ENCODE results near the gene MEN1. TPM values are rescaled to one million over a fixed set of nuclear protein-coding genes. Genes with fewer than 3 reads are reported as not detected.
A peak's percentile ranks its signal among the peaks of the same experiment; 100 is the strongest.

MEN1 gene
- total and polyA plus RNA-seq, 9 of the 15 experiments (the other 6 are each of a cell fraction or from before 2014, with no cell fraction given): 3.4 to 57.2 (median 19.3) TPM

GRCh38 chr11:64859542-64860414 lies 49.4 kb upstream of the MEN1 start:
- Histone ChIP-seq H3K4me2 (ENCODE audit: insufficient read depth, low read length) (no peak overlapping the region), H3K27ac (ENCODE audit: extremely low read depth, low read depth, low read length) (no peak overlapping the region), H3K4me3 (no peak overlapping the region), H2AFZ (ENCODE audit: low read depth, low read length) (no peak overlapping the region), H3K4me1 (replicated peaks in 1 of 2; ENCODE audit: control insufficient read depth in 2 of 2, insufficient read depth in 2 of 2, low read length in 2 of 2) (peaks cover 28 to 56% of the 10 kb centered on the region in 2 experiments), H4K20me1 (replicated peaks; ENCODE audit: control insufficient read depth, insufficient read depth, low read length) (no peaks in the 10 kb centered on the region), H3K9ac (ENCODE audit: insufficient read depth in 1 of 2, low read depth in 2 of 2, low read length in 2 of 2) (peak overlapping the region in 1 of 2 experiments; percentile 26; a peak in 1 of 4 replicates), H3K79me2 (ENCODE audit: control insufficient read depth, insufficient read depth, low read length) (peaks cover 40% of the 10 kb centered on the region), H3K36me3 (ENCODE audit: control insufficient read depth, insufficient read depth, low read length) (peaks cover 49% of the 10 kb centered on the region; the same call in 2 of the 3 replicates), H3K9me3 (replicated peaks; ENCODE audit: control insufficient read depth, insufficient read depth, low read depth, low read length) (no peaks in the 10 kb centered on the region), H3K27me3 (ENCODE audit: control insufficient read depth in 2 of 2, insufficient read depth in 2 of 2, low read length in 2 of 2) (no peaks in the 10 kb centered on the region), H3K9me1 (ENCODE audit: control insufficient read depth, insufficient read depth, low read length) (no peaks in the 10 kb centered on the region)
- 93% methylated on average over 28 of the region's 33 CpGs for WGBS (ENCODE audit: insufficient coverage, low coverage, missing lambda C conversion rate)
- TF ChIP-seq, protein P1, sequence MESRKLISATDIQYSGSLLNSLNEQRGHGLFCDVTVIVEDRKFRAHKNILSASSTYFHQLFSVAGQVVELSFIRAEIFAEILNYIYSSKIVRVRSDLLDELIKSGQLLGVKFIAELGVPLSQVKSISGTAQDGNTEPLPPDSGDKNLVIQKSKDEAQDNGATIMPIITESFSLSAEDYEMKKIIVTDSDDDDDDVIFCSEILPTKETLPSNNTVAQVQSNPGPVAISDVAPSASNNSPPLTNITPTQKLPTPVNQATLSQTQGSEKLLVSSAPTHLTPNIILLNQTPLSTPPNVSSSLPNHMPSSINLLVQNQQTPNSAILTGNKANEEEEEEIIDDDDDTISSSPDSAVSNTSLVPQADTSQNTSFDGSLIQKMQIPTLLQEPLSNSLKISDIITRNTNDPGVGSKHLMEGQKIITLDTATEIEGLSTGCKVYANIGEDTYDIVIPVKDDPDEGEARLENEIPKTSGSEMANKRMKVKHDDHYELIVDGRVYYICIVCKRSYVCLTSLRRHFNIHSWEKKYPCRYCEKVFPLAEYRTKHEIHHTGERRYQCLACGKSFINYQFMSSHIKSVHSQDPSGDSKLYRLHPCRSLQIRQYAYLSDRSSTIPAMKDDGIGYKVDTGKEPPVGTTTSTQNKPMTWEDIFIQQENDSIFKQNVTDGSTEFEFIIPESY (CRISPR knock-in tag; IDR thresholded peaks at IDR 0.05): 0 out of 2 replicates have a peak, but pooled peaks have one; percentile 26
- TF ChIP-seq ZNF696 (CRISPR knock-in tag; conservative IDR thresholded peaks at IDR 0.05): no peak
- no peak for TF ChIP-seq NFIC (IDR thresholded peaks at IDR 0.05)
- POLR2A ChIA-PET: interaction anchor here (0.6 to 2.6 kb wide), 5 partner anchors 10 to 1188 kb away, joined by 3 to 8 read pairs (median 5); no protein-coding TSS in a partner anchor
- CTCF ChIA-PET (ENCODE audit: low intra/inter-chr PET ratio): no interaction called here
- intact Hi-C loops (cut with micrococcal nuclease): no loop called here
- FAIRE-seq: no peak
- no TSS peak for BruUV-seq (replicated peaks)
- DNase-seq (ENCODE audit: extremely low read depth in 1 of 4, low spot score in 3 of 4): no peak
- ATAC-seq: no peak
- in situ Hi-C loops (cut with MboI): no loop called here
